Measurements from ENCODE around the gene TPK1. TPM values are rescaled to one million over a fixed set of nuclear protein-coding genes. Genes with fewer than 3 reads are reported as not detected.

TPK1 gene
- total and polyA plus RNA-seq, 8 donors: 1.8 to 13.0 (median 4.3) TPM

- intact Hi-C loops (cut with DNase I; ENCODE audit: low total_unique reads): no loop called here
- no peak for TF ChIP-seq POLR2AphosphoS5 (IDR thresholded peaks at IDR 0.05)
- TF ChIP-seq POLR2A (IDR thresholded peaks at IDR 0.05): no peak
- TF ChIP-seq, protein P1, sequence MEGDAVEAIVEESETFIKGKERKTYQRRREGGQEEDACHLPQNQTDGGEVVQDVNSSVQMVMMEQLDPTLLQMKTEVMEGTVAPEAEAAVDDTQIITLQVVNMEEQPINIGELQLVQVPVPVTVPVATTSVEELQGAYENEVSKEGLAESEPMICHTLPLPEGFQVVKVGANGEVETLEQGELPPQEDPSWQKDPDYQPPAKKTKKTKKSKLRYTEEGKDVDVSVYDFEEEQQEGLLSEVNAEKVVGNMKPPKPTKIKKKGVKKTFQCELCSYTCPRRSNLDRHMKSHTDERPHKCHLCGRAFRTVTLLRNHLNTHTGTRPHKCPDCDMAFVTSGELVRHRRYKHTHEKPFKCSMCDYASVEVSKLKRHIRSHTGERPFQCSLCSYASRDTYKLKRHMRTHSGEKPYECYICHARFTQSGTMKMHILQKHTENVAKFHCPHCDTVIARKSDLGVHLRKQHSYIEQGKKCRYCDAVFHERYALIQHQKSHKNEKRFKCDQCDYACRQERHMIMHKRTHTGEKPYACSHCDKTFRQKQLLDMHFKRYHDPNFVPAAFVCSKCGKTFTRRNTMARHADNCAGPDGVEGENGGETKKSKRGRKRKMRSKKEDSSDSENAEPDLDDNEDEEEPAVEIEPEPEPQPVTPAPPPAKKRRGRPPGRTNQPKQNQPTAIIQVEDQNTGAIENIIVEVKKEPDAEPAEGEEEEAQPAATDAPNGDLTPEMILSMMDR (IDR thresholded peaks at IDR 0.05): no peak
- no peak for TF ChIP-seq EP300 (IDR thresholded peaks at IDR 0.05)
Measured at GRCh38 chr7:144404946-144405345, 430.9 kb downstream of the TPK1 start.

GRCh38 chr7:144403649-144404061 is 432.2 kb downstream of the TPK1 start, which contains the start of gene NOBOX:
NOBOX (minus strand) TSS chr7:144403693.
- 91 to 100% (median 95%) methylated on average over 6 to 39 of the region's 39 CpGs; no CpG with 5 or more reads in 1 of the 5 donors for WGBS, 5 donors
- intact Hi-C loops (cut with DNase I; ENCODE audit: low total_unique reads): no loop called here

More at GRCh38 chr7:144404946-144405345, 430.9 kb downstream of the TPK1 start:
- WGBS, 5 donors: 59 to 76% (median 70%) methylated on average over 4 of the region's 4 CpGs
- Histone ChIP-seq H3K27me3 (peaks cover 0 to 12% (median 0%) of the 10 kb centered on the region in 3 donors), H3K9me3 (no peaks in the 10 kb centered on the region), H3K4me1 (peaks cover 0 to 9% (median 0%) of the 10 kb centered on the region in 4 donors), H3K27ac (no peak overlapping the region), H3K36me3 (no peaks in the 10 kb centered on the region), H3K4me3 (no peak overlapping the region)
- DNase-seq: no peak

DNA sequence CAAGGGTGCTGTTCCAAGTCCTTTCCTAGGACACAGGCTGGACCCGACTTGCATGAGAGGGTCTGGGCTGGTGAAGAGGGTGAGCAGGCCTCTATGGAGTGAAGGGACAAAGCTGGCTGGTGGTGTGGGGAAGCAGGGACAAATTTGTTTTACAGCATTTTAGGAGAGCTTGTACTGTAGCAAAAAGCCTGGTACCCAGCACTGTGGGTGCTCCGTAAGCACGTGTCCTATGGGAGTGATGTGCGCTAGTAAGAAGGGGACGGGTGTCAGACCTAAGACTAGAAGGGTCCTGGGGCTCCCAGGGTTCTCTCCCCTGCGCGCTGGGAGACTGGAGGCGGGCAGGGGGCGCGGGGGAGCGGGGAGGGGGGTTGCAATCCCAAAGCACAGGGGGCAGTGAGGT is 432.8 kb downstream of the TPK1 start:
- no peaks in the 10 kb centered on the region for H3K9me3 ChIP-seq
- H3K4me3 ChIP-seq: no peak overlapping the region
- H3K27me3 ChIP-seq: peaks cover 0 to 12% (median 0%) of the 10 kb centered on the region in 3 donors
- no peak for DNase-seq
- WGBS, 5 donors: 84 to 98% (median 94%) methylated on average over 10 to 11 of the region's 11 CpGs
- TF ChIP-seq, protein P1 (IDR thresholded peaks at IDR 0.05): no peak
- TF ChIP-seq EP300 (IDR thresholded peaks at IDR 0.05) (no peak), POLR2AphosphoS5 (IDR thresholded peaks at IDR 0.05) (no peak), POLR2A (IDR thresholded peaks at IDR 0.05) (no peak)
- H3K27ac ChIP-seq: no peak overlapping the region
- intact Hi-C loops (cut with DNase I; ENCODE audit: low total_unique reads): no loop called here
- peaks cover 0 to 8% (median 0%) of the 10 kb centered on the region in 4 donors for H3K4me1 ChIP-seq
- H3K36me3 ChIP-seq: no peaks in the 10 kb centered on the region

More at GRCh38 chr7:144403649-144404061, 432.2 kb downstream of the TPK1 start, which contains the start of gene NOBOX:
- TF ChIP-seq EP300 (IDR thresholded peaks at IDR 0.05): no peak
- no peak for TF ChIP-seq POLR2A (IDR thresholded peaks at IDR 0.05)
- TF ChIP-seq POLR2AphosphoS5 (IDR thresholded peaks at IDR 0.05): no peak
- TF ChIP-seq, protein P1 (IDR thresholded peaks at IDR 0.05): no peak
- Histone ChIP-seq H3K4me1 (peaks cover 0 to 9% (median 0%) of the 10 kb centered on the region in 4 donors), H3K36me3 (no peaks in the 10 kb centered on the region), H3K4me3 (no peak within 1 kb of the TSS), H3K27ac (no peak within 1 kb of the TSS), H3K9me3 (no peaks in the 10 kb centered on the region), H3K27me3 (peaks cover 0 to 12% (median 0%) of the 10 kb centered on the region in 3 donors)
- DNase-seq: no peak

Small RNA genes within 50 kb of the gene (small RNA-seq; reads per million reads assigned to genes)
- 0 reads per million in 4 donors for gene RNU6ATAC40P
